Small intestine (tissue), 7 donors: Measurements from ENCODE around the gene KCNJ5. TPM values are rescaled to one million over a fixed set of nuclear protein-coding genes. Genes with fewer than 3 reads are reported as not detected.

Experiments
- DNase-seq, 2 donors: peaks; one replicate each; pipeline versions ENCODE4 v3.0.0 to v3.0.0-alpha.2; 2013
- FAIRE-seq: peaks from 2 replicates; lab custom pipeline; 2012; peaks lifted over from hg19 to GRCh38; lab: Jason Lieb, UNC
- H3K27ac ChIP-seq, 3 donors: one replicate each; pipeline ENCODE4 v1.5.1; 2013; ENCODE audit warnings: low read length in 2 of 3, mild to moderate bottlenecking in 2 of 3, control low read depth in 1 of 3, inconsistent platforms in 1 of 3, low read depth in 1 of 3, moderate library complexity in 1 of 3
- H3K27me3 ChIP-seq, 3 donors: one replicate each; pipeline ENCODE4 v1.6.1; 2013; ENCODE audit warnings: low read length in 3 of 3, inconsistent platforms in 1 of 3; ENCODE audit not compliant: control insufficient read depth in 3 of 3, insufficient read depth in 3 of 3
- H3K36me3 ChIP-seq, 3 donors: one replicate each; pipeline ENCODE4 v1.6.1; 2013; ENCODE audit warnings: low read length in 3 of 3, inconsistent platforms in 1 of 3, low read depth in 1 of 3, mild to moderate bottlenecking in 1 of 3, moderate library complexity in 1 of 3; ENCODE audit not compliant: control insufficient read depth in 3 of 3, insufficient read depth in 2 of 3
- H3K4me1 ChIP-seq, 3 donors: one replicate each; pipeline ENCODE4 v1.6.1; 2013; ENCODE audit warnings: low read length in 2 of 3, inconsistent platforms in 1 of 3, low read depth in 1 of 3, mild to moderate bottlenecking in 1 of 3, moderate library complexity in 1 of 3; ENCODE audit not compliant: control insufficient read depth in 3 of 3, insufficient read depth in 2 of 3
- H3K4me3 ChIP-seq, 3 donors: one replicate each; pipeline ENCODE4 v1.5.1; 2013; ENCODE audit warnings: low read length in 3 of 3, control low read depth in 1 of 3, inconsistent platforms in 1 of 3, low read depth in 1 of 3, mild to moderate bottlenecking in 1 of 3, moderate library complexity in 1 of 3
- H3K9me3 ChIP-seq, 2 donors: one replicate each; pipeline ENCODE4 v1.6.1; 2013; ENCODE audit warnings: low read depth in 1 of 2, low read length in 1 of 2; ENCODE audit not compliant: control insufficient read depth in 2 of 2, insufficient read depth in 1 of 2
- WGBS, 3 donors: extraction: QIAGEN DNeasy Blood & Tissue Kit; methylation state at CpG; one replicate each; pipeline ENCODE4 v1.1.7; 2013; 5-methylcytosine and 5-hydroxymethylcytosine counted together
- polyA plus RNA-seq, 4 donors: library from polyadenylated mRNA; stranded (reverse) in 3 of 4; unstranded in 1 of 4; fragments of 200-250 nt in 3 of 4; fragments of 120-200 nt in 1 of 4; gene quantifications; one replicate each; pipeline versions ENCODE4 v1.2.1 to v1.2.3, GENCODE V29; 2013
- donor health status: healthy with polysubstance abuse.
- donor health status: control.
- donor health status: control.
- donor health status: Bipolar disorder and iron deficiency.
- donor health status: healthy.

Gene KCNJ5
- polyA plus RNA-seq, 4 donors = 0.10 to 0.76 (median 0.54) TPM; not detected in 1

DNA sequence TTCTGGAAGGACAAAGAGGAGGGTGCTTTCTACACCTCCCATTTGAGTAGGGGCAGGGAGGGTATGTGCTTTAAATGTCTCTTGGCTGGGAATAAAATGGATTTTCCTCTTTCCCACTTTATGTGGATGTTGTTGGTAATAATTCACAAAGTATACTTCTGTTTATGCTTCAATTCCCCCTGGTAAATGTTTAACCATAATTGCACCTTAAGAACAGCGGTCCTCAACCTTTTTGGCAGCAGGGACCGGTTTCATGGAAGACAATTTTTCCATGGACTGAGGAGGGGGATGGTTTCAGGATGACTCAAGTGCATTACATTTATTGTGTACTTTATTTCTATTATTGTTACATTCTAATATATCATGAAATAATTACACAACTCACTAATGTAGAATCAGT lies 55.5 kb downstream of the KCNJ5 start:
- no peak for DNase-seq
- no peaks in the 10 kb centered on the region for H3K27me3 ChIP-seq
- H3K9me3 ChIP-seq = no peaks in the 10 kb centered on the region
- no peaks in the 10 kb centered on the region for H3K4me1 ChIP-seq
- WGBS, 3 donors = 11 to 57% (median 32%) methylated on average over 2 of the region's 2 CpGs
- no peak overlapping the region for H3K4me3 ChIP-seq
- H3K36me3 ChIP-seq = no peaks in the 10 kb centered on the region
- FAIRE-seq = no peak
- no peak overlapping the region for H3K27ac ChIP-seq

DNA sequence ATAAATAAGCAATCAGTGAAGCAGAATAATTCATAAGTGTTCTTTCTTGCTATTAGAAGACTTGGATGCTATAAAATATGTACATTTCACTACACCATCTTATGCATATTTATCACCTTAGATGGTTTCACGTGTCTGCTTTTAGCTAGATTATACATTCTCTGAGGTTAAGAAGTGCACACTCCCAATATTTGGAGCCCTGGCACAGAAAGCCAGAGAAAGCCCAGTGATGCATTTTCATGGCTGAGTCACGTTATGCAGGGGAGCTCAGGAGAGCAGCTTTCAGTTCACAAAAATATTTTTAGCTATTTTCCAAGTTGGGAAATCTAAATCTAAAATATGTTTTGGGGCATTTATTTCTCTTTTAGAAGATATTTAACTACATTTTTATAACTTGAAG lies 56.6 kb downstream of the KCNJ5 start:
- H3K27ac ChIP-seq = no peak overlapping the region
- FAIRE-seq (no peak), DNase-seq (no peak)
- no peaks in the 10 kb centered on the region for H3K27me3 ChIP-seq
- no peak overlapping the region for H3K4me3 ChIP-seq
- H3K36me3 ChIP-seq = no peaks in the 10 kb centered on the region
- no peaks in the 10 kb centered on the region for H3K9me3 ChIP-seq
- WGBS, 3 donors = 82 to 91% (median 85%) methylated on average over 2 of the region's 2 CpGs
- no peaks in the 10 kb centered on the region for H3K4me1 ChIP-seq

DNA sequence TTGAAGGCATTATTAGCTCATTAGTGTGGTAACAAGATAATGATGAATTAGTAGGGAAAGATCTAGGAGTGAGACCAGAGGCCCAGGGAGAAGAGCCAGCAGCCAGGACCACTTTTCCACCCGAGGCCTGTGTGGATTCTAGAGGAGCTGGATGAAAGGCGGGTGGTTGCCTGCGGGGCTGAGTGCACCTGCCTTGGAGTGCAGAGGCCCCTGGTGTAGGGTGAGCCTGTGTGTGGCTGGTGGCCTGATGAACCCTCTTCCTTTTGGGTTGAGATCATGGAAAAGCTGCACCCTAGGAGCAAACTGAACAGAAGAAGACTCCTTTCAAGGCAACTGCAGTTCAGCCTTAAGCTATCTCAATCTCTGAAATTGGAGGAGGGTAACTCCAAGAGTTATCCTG lies 57.4 kb downstream of the KCNJ5 start:
- no peaks in the 10 kb centered on the region for H3K27me3 ChIP-seq
- DNase-seq (no peak), FAIRE-seq (no peak)
- H3K36me3 ChIP-seq = no peaks in the 10 kb centered on the region
- H3K4me3 ChIP-seq = no peak overlapping the region
- H3K27ac ChIP-seq = no peak overlapping the region
- 61 to 79% (median 67%) methylated on average over 3 of the region's 3 CpGs for WGBS, 3 donors
- H3K9me3 ChIP-seq = no peaks in the 10 kb centered on the region
- no peaks in the 10 kb centered on the region for H3K4me1 ChIP-seq

DNA sequence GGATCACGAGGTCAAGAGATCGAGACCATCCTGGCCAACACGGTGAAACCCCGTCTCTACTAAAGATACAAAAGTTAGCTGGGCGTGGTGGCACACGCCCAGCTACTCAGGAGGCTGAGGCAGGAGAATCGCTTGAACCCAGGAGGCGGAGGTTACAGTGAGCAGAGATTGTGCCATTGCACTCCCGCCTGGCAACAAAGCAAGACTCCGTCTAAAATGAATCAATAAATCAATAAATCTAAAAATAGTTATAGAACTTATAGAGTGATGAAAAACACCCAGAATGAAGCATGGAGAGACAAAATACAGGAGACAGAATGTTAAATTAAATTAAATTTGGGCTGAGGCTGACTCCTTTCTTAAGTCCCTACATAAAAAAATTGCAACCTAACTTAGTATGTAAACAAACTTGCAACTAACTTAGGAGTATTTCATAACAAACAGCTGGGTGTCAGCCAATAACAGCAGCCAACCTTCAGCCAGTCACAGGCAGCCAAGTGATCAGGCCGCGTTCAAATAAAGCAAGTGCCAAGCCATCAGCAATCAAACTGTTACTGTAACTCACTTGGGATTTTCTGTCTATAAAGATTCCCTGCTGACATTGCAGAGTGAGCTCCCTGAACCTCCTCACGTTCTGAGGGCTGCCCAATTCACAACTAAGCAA lies 58.8 kb downstream of the KCNJ5 start:
- WGBS, 3 donors = 38 to 70% (median 52%) methylated on average over 13 of the region's 13 CpGs
- DNase-seq (no peak), FAIRE-seq (no peak)
- H3K4me3 ChIP-seq = no peak overlapping the region
- H3K27me3 ChIP-seq = no peaks in the 10 kb centered on the region
- H3K4me1 ChIP-seq = no peaks in the 10 kb centered on the region
- no peaks in the 10 kb centered on the region for H3K36me3 ChIP-seq
- H3K27ac ChIP-seq = no peak overlapping the region
- H3K9me3 ChIP-seq = no peaks in the 10 kb centered on the region

DNA sequence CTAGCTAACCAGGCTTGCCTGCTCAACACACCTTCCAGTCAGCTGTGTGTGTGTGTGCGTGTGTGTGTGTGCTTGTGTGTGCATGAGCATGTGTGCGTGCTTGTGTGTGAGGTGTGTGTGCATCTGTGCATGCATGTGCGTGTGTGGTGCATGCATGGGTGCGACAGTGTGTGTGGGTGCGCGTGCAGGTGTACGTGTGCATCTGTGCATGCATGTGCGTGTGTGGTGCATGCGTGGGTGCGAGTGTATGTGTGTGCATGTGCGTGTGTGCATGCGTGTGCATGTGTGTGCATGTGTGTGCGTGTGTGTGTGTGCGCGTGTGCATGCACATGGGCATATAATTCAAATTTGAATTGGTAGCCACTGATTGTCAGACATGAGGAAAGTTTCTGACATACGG lies 62.0 kb downstream of the KCNJ5 start:
- Histone ChIP-seq H3K36me3 (no peaks in the 10 kb centered on the region), H3K4me3 (no peak overlapping the region), H3K4me1 (no peaks in the 10 kb centered on the region), H3K27ac (no peak overlapping the region), H3K9me3 (no peaks in the 10 kb centered on the region), H3K27me3 (no peaks in the 10 kb centered on the region)
- DNase-seq (no peak), FAIRE-seq (no peak)
- WGBS, 3 donors = 89 to 95% (median 94%) methylated on average over 16 of the region's 16 CpGs

DNA sequence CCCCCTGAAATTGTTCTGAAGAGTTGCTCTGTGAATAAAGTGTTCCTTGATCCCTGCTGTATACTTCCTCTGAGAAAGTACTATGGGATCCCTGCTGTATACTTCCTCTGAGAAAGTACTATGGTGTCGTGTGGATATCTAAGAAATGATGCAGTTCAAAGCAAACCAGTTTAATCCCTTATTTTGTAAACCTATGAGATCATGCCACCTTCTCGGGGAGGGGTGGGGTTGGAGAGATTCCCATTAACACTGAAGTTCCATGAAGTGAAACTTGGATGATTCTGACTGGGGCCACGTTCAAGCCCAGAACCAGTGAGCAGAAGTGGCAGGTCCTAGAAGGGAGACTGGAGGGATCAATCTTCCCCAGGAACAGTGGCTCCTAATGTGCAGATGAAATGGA lies 64.5 kb downstream of the KCNJ5 start:
- Histone ChIP-seq H3K4me1 (no peaks in the 10 kb centered on the region), H3K36me3 (peaks cover 0 to 3% (median 0%) of the 10 kb centered on the region in 3 donors), H3K27ac (no peak overlapping the region), H3K27me3 (no peaks in the 10 kb centered on the region), H3K4me3 (no peak overlapping the region), H3K9me3 (no peaks in the 10 kb centered on the region)
- 37 to 48% (median 40%) methylated on average over 3 of the region's 3 CpGs for WGBS, 3 donors
- FAIRE-seq (no peak), DNase-seq (no peak)

DNA sequence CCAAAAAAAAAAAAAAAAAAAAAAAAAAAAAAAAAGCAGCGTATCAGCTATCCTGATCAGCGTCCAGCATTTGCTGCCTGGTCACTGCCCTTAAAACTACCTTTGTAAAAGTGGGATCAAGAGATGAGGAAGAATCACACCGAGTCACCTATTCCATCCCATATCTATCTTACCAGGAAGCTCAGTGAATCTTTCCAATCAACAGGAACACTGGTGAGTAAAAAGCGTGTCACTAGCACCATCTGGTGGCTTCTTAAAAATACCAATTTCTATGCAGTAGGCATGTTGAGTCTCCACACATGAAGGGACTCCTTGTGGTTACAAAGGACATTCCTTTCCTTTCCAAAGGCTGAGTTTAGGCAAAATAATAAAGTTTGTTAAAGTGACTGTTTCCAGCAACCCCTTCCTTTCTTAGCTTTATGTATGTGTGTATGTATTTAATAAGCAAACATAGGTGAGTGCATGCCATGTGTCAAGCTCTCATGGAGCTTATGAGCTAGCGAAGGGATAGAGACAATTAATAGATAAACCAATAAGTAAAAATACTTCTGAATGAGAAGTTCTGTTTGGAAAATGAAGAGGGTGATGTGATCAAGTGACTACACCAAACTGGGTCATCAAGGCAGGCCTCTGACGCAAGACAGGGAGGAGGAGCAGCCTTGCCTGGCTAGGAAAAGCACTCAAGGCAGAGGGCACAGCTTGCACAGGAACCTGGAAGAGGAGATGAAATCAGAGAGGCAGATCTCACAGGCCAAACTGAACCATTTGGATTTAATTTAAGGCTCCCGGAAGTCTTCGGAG lies 65.4 kb downstream of the KCNJ5 start:
- no peak overlapping the region for H3K27ac ChIP-seq
- peak; percentile 81 to 83 for DNase-seq
- no peak overlapping the region for H3K4me3 ChIP-seq
- FAIRE-seq = no peak
- no peaks in the 10 kb centered on the region for H3K27me3 ChIP-seq
- WGBS, 3 donors = 46 to 56% (median 47%) methylated on average over 8 of the region's 8 CpGs
- H3K4me1 ChIP-seq = no peaks in the 10 kb centered on the region
- H3K9me3 ChIP-seq = no peaks in the 10 kb centered on the region
- H3K36me3 ChIP-seq = peaks cover 0 to 3% (median 0%) of the 10 kb centered on the region in 3 donors

DNA sequence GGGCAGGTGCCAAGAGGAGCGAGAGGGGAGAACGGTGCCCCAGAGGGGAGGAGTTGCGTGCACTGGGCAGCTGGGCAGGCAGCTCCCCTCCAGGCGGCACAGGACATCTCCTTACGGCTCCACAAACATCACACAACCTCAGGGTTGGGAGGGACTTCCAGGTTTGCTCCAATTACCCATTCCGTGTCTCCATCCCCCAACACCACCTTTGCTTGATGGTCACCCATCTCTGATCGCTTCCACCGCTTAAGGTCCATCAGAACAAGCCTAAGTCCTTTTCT lies 66.0 kb downstream of the KCNJ5 start:
- no peak overlapping the region for H3K27ac ChIP-seq
- H3K4me3 ChIP-seq = no peak overlapping the region
- H3K36me3 ChIP-seq = peaks cover 0 to 3% (median 0%) of the 10 kb centered on the region in 3 donors
- WGBS, 3 donors = 84 to 86% (median 85%) methylated on average over 5 to 8 of the region's 8 CpGs
- no peaks in the 10 kb centered on the region for H3K27me3 ChIP-seq
- no peaks in the 10 kb centered on the region for H3K4me1 ChIP-seq
- DNase-seq = no peak
- FAIRE-seq = no peak
- H3K9me3 ChIP-seq = no peaks in the 10 kb centered on the region
